ENCODE measurements around the gene E4F1. TPM values are rescaled to one million over a fixed set of nuclear protein-coding genes. Genes with fewer than 3 reads are reported as not detected.

E4F1 gene
- total and polyA plus RNA-seq, 9 donors = 0.58 to 26.2 (median 22.7) TPM

DNA sequence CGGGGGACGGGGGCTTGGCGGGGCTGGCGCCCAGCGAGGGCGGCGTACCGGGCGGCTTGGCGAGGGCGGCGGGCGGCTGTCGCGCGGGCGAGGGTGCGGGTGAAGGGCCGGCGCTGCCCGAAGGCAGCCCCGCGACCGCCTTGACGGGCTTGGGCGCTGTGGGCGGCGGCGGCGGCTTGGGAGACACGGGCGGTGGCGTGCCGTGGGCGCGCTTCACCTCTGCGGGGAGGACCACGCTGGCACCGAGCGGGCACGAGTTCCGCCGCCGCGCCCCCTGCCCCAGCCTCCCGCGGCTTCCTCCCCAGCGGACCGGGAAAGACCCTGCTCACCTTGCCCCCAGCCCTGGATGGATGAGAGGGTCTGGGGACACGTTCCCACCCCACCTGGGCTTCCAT, 44.3 kb upstream of the E4F1 start:
- Histone ChIP-seq H3K36me3 (no peaks in the 10 kb centered on the region), H3K9me3 (no peaks in the 10 kb centered on the region), H3K27ac (no peak overlapping the region), H3K4me1 (ENCODE audit: insufficient read depth) (no peaks in the 10 kb centered on the region), H3K4me3 (no peak overlapping the region), H3K27me3 (no peaks in the 10 kb centered on the region)
- WGBS, 3 donors = 37 to 49% (median 39%) methylated on average over 20 to 50 of the region's 50 CpGs
- intact Hi-C loops (cut with DNase I) = no loop called here
- TF ChIP-seq EP300 (IDR thresholded peaks at IDR 0.05) (no peak), POLR2A (IDR thresholded peaks at IDR 0.05) (no peak)
- TF ChIP-seq, protein P1, sequence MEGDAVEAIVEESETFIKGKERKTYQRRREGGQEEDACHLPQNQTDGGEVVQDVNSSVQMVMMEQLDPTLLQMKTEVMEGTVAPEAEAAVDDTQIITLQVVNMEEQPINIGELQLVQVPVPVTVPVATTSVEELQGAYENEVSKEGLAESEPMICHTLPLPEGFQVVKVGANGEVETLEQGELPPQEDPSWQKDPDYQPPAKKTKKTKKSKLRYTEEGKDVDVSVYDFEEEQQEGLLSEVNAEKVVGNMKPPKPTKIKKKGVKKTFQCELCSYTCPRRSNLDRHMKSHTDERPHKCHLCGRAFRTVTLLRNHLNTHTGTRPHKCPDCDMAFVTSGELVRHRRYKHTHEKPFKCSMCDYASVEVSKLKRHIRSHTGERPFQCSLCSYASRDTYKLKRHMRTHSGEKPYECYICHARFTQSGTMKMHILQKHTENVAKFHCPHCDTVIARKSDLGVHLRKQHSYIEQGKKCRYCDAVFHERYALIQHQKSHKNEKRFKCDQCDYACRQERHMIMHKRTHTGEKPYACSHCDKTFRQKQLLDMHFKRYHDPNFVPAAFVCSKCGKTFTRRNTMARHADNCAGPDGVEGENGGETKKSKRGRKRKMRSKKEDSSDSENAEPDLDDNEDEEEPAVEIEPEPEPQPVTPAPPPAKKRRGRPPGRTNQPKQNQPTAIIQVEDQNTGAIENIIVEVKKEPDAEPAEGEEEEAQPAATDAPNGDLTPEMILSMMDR (IDR thresholded peaks at IDR 0.05) = no peak
- DNase-seq = no peak

DNA sequence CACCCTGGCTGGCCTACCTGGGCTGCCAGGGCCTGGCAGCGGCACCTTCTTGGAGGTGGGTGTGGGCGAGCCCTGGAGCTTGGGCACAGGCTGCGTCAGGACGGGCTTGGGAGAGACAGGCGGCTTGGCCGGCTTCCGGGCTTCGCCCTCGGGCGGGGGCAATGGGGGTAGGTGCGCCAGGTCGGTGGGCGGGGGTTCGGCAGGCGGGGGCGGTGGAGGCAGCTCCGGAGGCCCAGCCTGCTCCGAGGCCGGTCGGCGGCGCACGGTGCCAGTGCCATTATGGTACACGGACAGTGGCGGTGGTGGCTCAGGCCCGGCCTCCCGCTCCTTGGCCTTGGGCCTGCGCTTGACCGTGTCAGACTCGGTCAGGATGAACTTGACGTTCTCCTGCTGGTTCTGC, 43.8 kb upstream of the E4F1 start:
- Histone ChIP-seq H3K4me3 (no peak overlapping the region), H3K9me3 (no peaks in the 10 kb centered on the region), H3K36me3 (no peaks in the 10 kb centered on the region), H3K27me3 (no peaks in the 10 kb centered on the region), H3K27ac (no peak overlapping the region), H3K4me1 (ENCODE audit: insufficient read depth) (no peaks in the 10 kb centered on the region)
- TF ChIP-seq EP300 (IDR thresholded peaks at IDR 0.05) (no peak), POLR2A (IDR thresholded peaks at IDR 0.05) (no peak)
- TF ChIP-seq, protein P1 (IDR thresholded peaks at IDR 0.05) = no peak
- intact Hi-C loops (cut with DNase I) = no loop called here
- WGBS, 3 donors = 92 to 94% (median 92%) methylated on average over 20 to 31 of the region's 31 CpGs
- no peak for DNase-seq

DNA sequence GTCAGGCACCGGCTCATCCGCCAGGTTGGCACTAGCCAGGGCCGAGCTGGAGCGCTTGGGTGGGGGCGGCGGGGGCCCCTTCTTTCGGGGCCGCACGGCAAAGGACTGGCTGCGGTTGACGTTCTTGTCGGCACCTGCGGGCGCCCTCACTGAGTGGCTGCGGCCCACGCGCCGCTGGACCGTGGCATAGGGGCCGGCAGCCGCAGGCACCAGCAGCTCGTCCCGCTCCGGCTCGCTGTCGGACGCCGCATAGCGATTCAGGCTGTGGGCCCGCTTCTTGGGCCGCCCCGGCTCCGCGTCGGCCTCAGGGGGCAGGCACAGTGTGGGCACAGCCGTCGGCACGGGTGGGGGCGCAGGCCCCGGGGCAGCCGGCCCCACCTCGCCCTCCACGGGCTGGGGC, 42.9 kb upstream of the E4F1 start:
- no peaks in the 10 kb centered on the region for H3K9me3 ChIP-seq
- no peaks in the 10 kb centered on the region for H3K36me3 ChIP-seq
- H3K4me1 ChIP-seq (ENCODE audit: insufficient read depth) = no peaks in the 10 kb centered on the region
- H3K4me3 ChIP-seq = no peak overlapping the region
- DNase-seq = no peak
- H3K27ac ChIP-seq = no peak overlapping the region
- H3K27me3 ChIP-seq = no peaks in the 10 kb centered on the region
- no peak for TF ChIP-seq EP300 (IDR thresholded peaks at IDR 0.05)
- no peak for TF ChIP-seq POLR2A (IDR thresholded peaks at IDR 0.05)
- 94 to 96% (median 96%) methylated on average over 42 to 43 of the region's 43 CpGs for WGBS, 3 donors
- intact Hi-C loops (cut with DNase I) = no loop called here

DNA sequence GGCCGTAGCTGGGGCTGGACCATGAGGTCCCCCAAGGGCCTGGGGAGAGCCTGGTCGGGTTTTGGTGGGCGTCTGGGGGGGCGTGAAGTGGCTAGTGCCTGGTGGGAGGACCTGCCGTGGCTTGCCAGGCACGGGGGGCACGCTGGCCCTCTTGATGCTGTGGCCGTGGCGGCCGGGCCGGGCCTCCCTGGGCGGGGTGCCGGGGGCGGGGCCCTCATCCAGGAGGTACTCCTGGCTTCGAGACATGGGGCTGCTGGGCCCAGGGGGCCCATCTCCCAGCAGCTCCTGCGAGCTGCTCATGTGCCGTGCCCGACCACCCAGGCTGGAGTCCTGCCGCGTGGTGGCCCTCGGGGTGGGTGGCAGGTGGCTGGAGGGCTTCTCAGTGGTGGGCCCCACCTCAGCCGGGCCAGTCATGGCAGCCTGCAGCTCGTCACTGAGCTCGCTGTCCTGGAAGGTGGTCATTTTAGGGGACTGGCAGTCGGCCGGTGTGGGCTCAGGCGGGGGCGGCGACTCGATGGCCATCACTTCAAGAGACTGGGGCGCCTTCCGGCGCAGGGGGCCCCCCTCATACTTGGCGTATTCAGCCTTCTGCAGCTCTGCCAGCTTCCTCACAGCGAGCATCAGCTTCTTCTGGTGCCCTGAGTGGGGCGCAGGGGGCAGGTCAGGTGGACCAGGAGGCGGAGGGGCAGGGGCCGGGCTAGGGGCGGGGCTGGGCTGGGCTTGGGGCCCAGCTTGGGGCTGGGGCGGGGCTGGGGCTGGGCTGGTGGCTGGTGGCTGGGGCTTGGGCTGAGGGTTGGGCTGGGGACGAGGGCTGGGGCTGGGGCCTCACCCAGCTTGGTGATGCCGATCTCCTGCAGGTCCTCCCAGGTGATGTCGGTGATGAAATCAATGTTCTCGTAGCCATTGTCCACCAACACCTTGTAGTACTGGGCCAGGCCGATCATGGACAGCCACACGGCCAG, 42.1 kb upstream of the E4F1 start:
- H3K36me3 ChIP-seq = no peaks in the 10 kb centered on the region
- H3K27ac ChIP-seq = no peak overlapping the region
- H3K9me3 ChIP-seq = no peaks in the 10 kb centered on the region
- H3K4me3 ChIP-seq = no peak overlapping the region
- 86 to 89% (median 88%) methylated on average over 19 to 46 of the region's 46 CpGs for WGBS, 3 donors
- no peak for TF ChIP-seq POLR2A (IDR thresholded peaks at IDR 0.05)
- TF ChIP-seq, protein P1 (IDR thresholded peaks at IDR 0.05) = no peak
- no peak for TF ChIP-seq EP300 (IDR thresholded peaks at IDR 0.05)
- no peaks in the 10 kb centered on the region for H3K4me1 ChIP-seq (ENCODE audit: insufficient read depth)
- intact Hi-C loops (cut with DNase I) = no loop called here
- no peaks in the 10 kb centered on the region for H3K27me3 ChIP-seq
- no peak for DNase-seq

DNA sequence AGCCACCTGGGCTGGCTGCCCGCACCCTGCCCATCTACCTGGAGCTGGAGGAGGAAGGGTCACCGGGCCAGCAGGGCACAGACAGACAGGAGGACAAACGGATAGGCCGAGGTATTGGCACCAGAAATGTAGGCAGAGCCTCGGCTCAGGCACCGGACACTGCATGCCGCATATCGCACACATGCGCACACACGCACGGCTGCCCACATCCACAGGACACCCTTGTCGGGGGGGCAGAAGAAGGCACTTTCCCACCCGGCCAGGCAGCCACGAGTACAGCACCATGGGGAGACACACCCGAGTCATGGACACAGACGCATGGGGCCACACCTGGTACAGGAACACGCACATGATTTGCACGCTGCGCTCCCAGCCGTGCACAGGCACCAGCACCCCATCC, 41.4 kb upstream of the E4F1 start:
- Histone ChIP-seq H3K4me1 (ENCODE audit: insufficient read depth) (no peaks in the 10 kb centered on the region), H3K27me3 (no peaks in the 10 kb centered on the region), H3K4me3 (no peak overlapping the region), H3K9me3 (no peaks in the 10 kb centered on the region), H3K36me3 (no peaks in the 10 kb centered on the region), H3K27ac (no peak overlapping the region)
- TF ChIP-seq, protein P1 (IDR thresholded peaks at IDR 0.05) = no peak
- TF ChIP-seq EP300 (IDR thresholded peaks at IDR 0.05) (no peak), POLR2A (IDR thresholded peaks at IDR 0.05) (no peak)
- intact Hi-C loops (cut with DNase I) = no loop called here
- no peak for DNase-seq
- WGBS, 3 donors = 87 to 93% (median 89%) methylated on average over 20 of the region's 20 CpGs
